Activated CD8-positive, alpha-beta T cell treated with anti-CD3 and anti-CD28 coated beads for 36 hours (primary cell): ENCODE measurements around the gene PLPPR4. TPM values are rescaled to one million over a fixed set of nuclear protein-coding genes. Genes with fewer than 3 reads are reported as not detected.

ENCODE experiments used
- ATAC-seq: fragments of 200-7000 bp; cut with Tn5 transposase; one replicate; pipeline ENCODE4 v1.10.0; 2021; ENCODE audit warnings: mild to moderate bottlenecking, moderate library complexity
- CTCF ChIA-PET: fragments of 350-600 bp; sonication (Branson Sonifier 250); formaldehyde crosslinking; loops from one replicate; lab custom pipeline; 2021; ENCODE audit warnings: antibody characterized with exemption; lab: Charles Lee
- POLR2A ChIA-PET: fragments of 350-600 bp; sonication (Branson Sonifier 250); formaldehyde crosslinking; loops from one replicate; lab custom pipeline; 2021; ENCODE audit warnings: antibody characterized with exemption; lab: Charles Lee
- DNase-seq: peaks from one replicate; pipeline ENCODE4 v3.0.0-alpha.2; 2020
- H3K27ac Mint-ChIP-seq: one replicate; pipeline ENCODE4 v1.8.0; 2021; ENCODE audit warnings: mild to moderate bottlenecking, mixed read lengths
- H3K27me3 Mint-ChIP-seq: one replicate; pipeline ENCODE4 v1.8.0; 2021; ENCODE audit warnings: mixed read lengths
- H3K36me3 Mint-ChIP-seq: one replicate; pipeline ENCODE4 v1.8.0; 2021; ENCODE audit warnings: low read depth, mixed read lengths
- H3K4me1 Mint-ChIP-seq: one replicate; pipeline ENCODE4 v1.8.0; 2021; ENCODE audit warnings: low read depth, mixed read lengths
- H3K4me3 Mint-ChIP-seq: one replicate; pipeline ENCODE4 v1.8.0; 2021; ENCODE audit warnings: mild to moderate bottlenecking, moderate library complexity, mixed read lengths
- H3K9me3 Mint-ChIP-seq: one replicate; pipeline ENCODE4 v1.8.0; 2021; ENCODE audit warnings: mixed read lengths
- CTCF ChIP-seq: fragments of 200-600 bp; IDR thresholded peaks from one replicate; pipeline ENCODE4 v1.8.0; 2022; ENCODE audit warnings: antibody characterized with exemption, mild to moderate bottlenecking
- intact Hi-C: fragments of 100-400 bp; cut with micrococcal nuclease; formaldehyde crosslinking; loops from one replicate; pipeline ENCODE4 v1.10.0; 2022
- total RNA-seq, 2 experiments: library from RNA; stranded (reverse); gene quantifications; one replicate each; pipeline ENCODE4 v1.2.3, GENCODE V29; 2021

Gene PLPPR4
- total RNA-seq, 2 experiments from 2014 or later = not detected

DNA sequence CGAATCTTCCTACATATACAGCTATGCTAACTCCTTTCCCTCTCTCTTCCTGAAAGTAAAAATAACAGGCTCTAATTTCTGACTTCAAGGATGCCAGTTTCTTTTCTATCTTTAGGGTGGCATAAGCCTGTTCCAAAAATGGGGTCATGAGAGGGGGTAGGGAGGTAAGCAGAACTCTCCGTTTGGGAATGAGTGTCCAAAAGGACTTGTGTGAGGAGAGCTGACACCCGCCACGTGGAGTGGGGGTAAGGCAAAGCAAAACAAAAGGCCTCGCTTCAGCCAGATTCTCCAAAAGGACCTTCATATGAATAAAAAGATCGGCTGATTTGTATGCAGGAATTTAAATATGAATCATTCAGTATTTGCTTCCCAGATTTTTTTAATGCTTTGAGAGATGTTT is 28.6 kb downstream of the PLPPR4 start:
- H3K36me3 Mint-ChIP-seq = no peaks in the 10 kb centered on the region
- TF ChIP-seq CTCF = no peak
- no peak for ATAC-seq
- peaks cover 3% of the 10 kb centered on the region for H3K9me3 Mint-ChIP-seq
- ChIA-PET POLR2A (no interaction called here), CTCF (no interaction called here)
- no peak overlapping the region for H3K27ac Mint-ChIP-seq
- no peak overlapping the region for H3K4me3 Mint-ChIP-seq
- H3K27me3 Mint-ChIP-seq = peaks cover 2% of the 10 kb centered on the region
- no peaks in the 10 kb centered on the region for H3K4me1 Mint-ChIP-seq
- intact Hi-C loops = no loop called here
- no peak for DNase-seq

- intact Hi-C loops = no loop called here
- CTCF ChIA-PET = no interaction called here
These were observed 33.6 kb downstream of the PLPPR4 start for GRCh38 chr1:99297923-99298322.

GRCh38 chr1:99304725-99305282 is 40.5 kb downstream of the PLPPR4 start:
- CTCF ChIA-PET = no interaction called here
- Mint-ChIP-seq H3K27me3 (no peaks in the 10 kb centered on the region), H3K4me1 (no peaks in the 10 kb centered on the region), H3K27ac (no peak overlapping the region), H3K9me3 (peaks cover 2% of the 10 kb centered on the region), H3K4me3 (no peak overlapping the region), H3K36me3 (no peaks in the 10 kb centered on the region)
- POLR2A ChIA-PET = no interaction called here
- ATAC-seq = no peak
- TF ChIP-seq CTCF = no peak
- no peak for DNase-seq
- intact Hi-C loops = no loop called here

More at GRCh38 chr1:99297923-99298322, 33.6 kb downstream of the PLPPR4 start:
- Mint-ChIP-seq H3K4me1 (no peaks in the 10 kb centered on the region), H3K27me3 (no peaks in the 10 kb centered on the region), H3K9me3 (peaks cover 2% of the 10 kb centered on the region), H3K27ac (no peak overlapping the region), H3K4me3 (no peak overlapping the region), H3K36me3 (no peaks in the 10 kb centered on the region)
- ATAC-seq = no peak
- DNase-seq = no peak
- no peak for TF ChIP-seq CTCF
- POLR2A ChIA-PET = no interaction called here

DNA sequence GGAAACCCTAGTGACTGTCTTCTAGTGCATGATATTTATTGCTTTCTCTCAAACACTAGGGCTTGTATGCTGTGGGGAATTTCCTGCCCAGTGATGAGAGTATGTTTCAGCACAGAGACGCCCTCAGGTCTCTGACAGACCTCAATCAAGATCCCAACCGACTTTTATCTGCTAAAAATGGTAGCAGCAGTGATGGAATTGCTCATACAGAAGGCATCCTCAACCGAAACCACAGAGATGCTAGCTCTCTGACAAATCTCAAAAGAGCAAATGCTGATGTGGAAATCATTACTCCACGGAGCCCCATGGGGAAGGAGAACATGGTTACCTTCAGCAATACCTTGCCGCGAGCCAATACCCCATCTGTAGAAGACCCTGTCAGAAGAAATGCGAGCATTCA is 41.3 kb downstream of the PLPPR4 start:
- CTCF ChIA-PET = no interaction called here
- peaks cover 2% of the 10 kb centered on the region for H3K9me3 Mint-ChIP-seq
- H3K36me3 Mint-ChIP-seq = no peaks in the 10 kb centered on the region
- no peak overlapping the region for H3K4me3 Mint-ChIP-seq
- H3K27me3 Mint-ChIP-seq = no peaks in the 10 kb centered on the region
- TF ChIP-seq CTCF = no peak
- DNase-seq = no peak
- H3K4me1 Mint-ChIP-seq = no peaks in the 10 kb centered on the region
- intact Hi-C loops = no loop called here
- POLR2A ChIA-PET = no interaction called here
- H3K27ac Mint-ChIP-seq = no peak overlapping the region
- no peak for ATAC-seq

DNA sequence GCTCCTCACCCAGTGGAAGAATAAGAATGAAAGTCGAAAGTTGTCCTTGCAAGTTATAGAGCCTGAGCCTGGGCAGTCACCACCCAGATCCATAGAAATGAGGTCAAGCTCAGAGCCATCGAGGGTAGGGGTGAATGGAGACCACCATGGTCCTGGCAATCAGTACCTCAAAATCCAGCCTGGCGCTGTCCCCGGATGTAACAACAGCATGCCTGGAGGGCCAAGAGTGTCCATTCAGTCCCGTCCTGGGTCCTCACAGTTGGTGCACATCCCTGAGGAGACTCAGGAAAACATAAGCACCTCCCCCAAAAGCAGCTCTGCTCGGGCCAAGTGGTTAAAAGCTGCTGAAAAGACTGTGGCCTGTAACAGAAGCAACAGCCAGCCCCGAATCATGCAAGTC is 41.8 kb downstream of the PLPPR4 start:
- ChIA-PET POLR2A (no interaction called here), CTCF (no interaction called here)
- ATAC-seq = no peak
- H3K27me3 Mint-ChIP-seq = no peaks in the 10 kb centered on the region
- H3K4me3 Mint-ChIP-seq = no peak overlapping the region
- intact Hi-C loops = no loop called here
- H3K4me1 Mint-ChIP-seq = no peaks in the 10 kb centered on the region
- no peak for TF ChIP-seq CTCF
- no peak overlapping the region for H3K27ac Mint-ChIP-seq
- H3K9me3 Mint-ChIP-seq = peaks cover 2% of the 10 kb centered on the region
- H3K36me3 Mint-ChIP-seq = no peaks in the 10 kb centered on the region
- DNase-seq = no peak
